Measurements from ENCODE around the gene TMEM18. TPM values are rescaled to one million over a fixed set of nuclear protein-coding genes. Genes with fewer than 3 reads are reported as not detected.

The TMEM18 gene
- total RNA-seq, 4 donors from 2014 or later: 20.1 to 44.1 (median 23.4) TPM

- Histone ChIP-seq H3K36me3 (peaks cover 0 to 25% (median 0%) of the 10 kb centered on the region in 3 donors), H3K9me3 (peaks cover 0 to 11% (median 0%) of the 10 kb centered on the region in 4 donors), H3K27ac (no peak overlapping the region), H3K4me3 (no peak overlapping the region), H3K4me1 (no peaks in the 10 kb centered on the region), H3K27me3 (peaks cover 0 to 28% of the 10 kb centered on the region in 2 donors)
- DNase-seq (ENCODE audit: low spot score in 2 of 2): no peak
- TF ChIP-seq EP300 (IDR thresholded peaks at IDR 0.05) (no peak), CTCF (IDR thresholded peaks at IDR 0.05) (no peak), POLR2A (IDR thresholded peaks at IDR 0.05) (no peak)
- 75 to 76% methylated on average over 12 of the region's 12 CpGs for WGBS, 2 donors
These were observed 17.2 kb downstream of the TMEM18 start for GRCh38 chr2:660029-660428.

GRCh38 chr2:658426-658825 is 18.8 kb downstream of the TMEM18 start:
- TF ChIP-seq CTCF (IDR thresholded peaks at IDR 0.05) (no peak), EP300 (IDR thresholded peaks at IDR 0.05) (no peak), POLR2A (IDR thresholded peaks at IDR 0.05) (no peak)
- 73 to 77% methylated on average over 8 of the region's 8 CpGs for WGBS, 2 donors
- no peak overlapping the region for H3K4me3 ChIP-seq
- peaks cover 0 to 6% (median 0%) of the 10 kb centered on the region in 4 donors for H3K9me3 ChIP-seq
- H3K27ac ChIP-seq: no peak overlapping the region
- no peak for DNase-seq (ENCODE audit: low spot score in 2 of 2)
- peaks cover 0 to 9% (median 0%) of the 10 kb centered on the region in 3 donors for H3K36me3 ChIP-seq
- peaks cover 0 to 28% of the 10 kb centered on the region in 2 donors for H3K27me3 ChIP-seq
- no peaks in the 10 kb centered on the region for H3K4me1 ChIP-seq

- Histone ChIP-seq H3K4me1 (no peaks in the 10 kb centered on the region), H3K9me3 (peaks cover 0 to 6% (median 0%) of the 10 kb centered on the region in 4 donors), H3K27me3 (peaks cover 0 to 28% of the 10 kb centered on the region in 2 donors), H3K27ac (no peak overlapping the region), H3K36me3 (peaks cover 0 to 2% (median 0%) of the 10 kb centered on the region in 3 donors), H3K4me3 (no peak overlapping the region)
- no peak for DNase-seq (ENCODE audit: low spot score in 2 of 2)
- 83 to 85% methylated on average over 6 of the region's 6 CpGs for WGBS, 2 donors
- no peak for TF ChIP-seq POLR2A (IDR thresholded peaks at IDR 0.05)
- no peak for TF ChIP-seq EP300 (IDR thresholded peaks at IDR 0.05)
- TF ChIP-seq CTCF (IDR thresholded peaks at IDR 0.05): no peak
These were observed 19.4 kb downstream of the TMEM18 start for GRCh38 chr2:657766-658165.

- 87 to 88% methylated on average over 5 of the region's 5 CpGs for WGBS, 2 donors
- no peaks in the 10 kb centered on the region for H3K4me1 ChIP-seq
- TF ChIP-seq POLR2A (IDR thresholded peaks at IDR 0.05) (no peak), EP300 (IDR thresholded peaks at IDR 0.05) (no peak), CTCF (IDR thresholded peaks at IDR 0.05) (no peak)
- no peak overlapping the region for H3K27ac ChIP-seq
- no peaks in the 10 kb centered on the region for H3K36me3 ChIP-seq
- peaks cover 0 to 28% of the 10 kb centered on the region in 2 donors for H3K27me3 ChIP-seq
- no peak overlapping the region for H3K4me3 ChIP-seq
- no peak for DNase-seq (ENCODE audit: low spot score in 2 of 2)
- peaks cover 0 to 6% (median 0%) of the 10 kb centered on the region in 4 donors for H3K9me3 ChIP-seq
These were observed 20.5 kb downstream of the TMEM18 start for GRCh38 chr2:656676-657075.

- Histone ChIP-seq H3K4me3 (no peak overlapping the region), H3K9me3 (peaks cover 0 to 6% (median 0%) of the 10 kb centered on the region in 4 donors), H3K27ac (no peak overlapping the region), H3K4me1 (no peaks in the 10 kb centered on the region), H3K36me3 (no peaks in the 10 kb centered on the region), H3K27me3 (peaks cover 0 to 24% of the 10 kb centered on the region in 2 donors)
- TF ChIP-seq POLR2A (IDR thresholded peaks at IDR 0.05): no peak
- TF ChIP-seq EP300 (IDR thresholded peaks at IDR 0.05): no peak
- TF ChIP-seq CTCF (IDR thresholded peaks at IDR 0.05): no peak
- no peak for DNase-seq (ENCODE audit: low spot score in 2 of 2)
These were observed 21.6 kb downstream of the TMEM18 start for GRCh38 chr2:655626-656025.

All from tibial nerve (tissue), 4 donors.